HG03159 (cell line): ENCODE data around the gene DEDD.
A peak's percentile ranks its signal among the peaks of the same experiment; 100 is the strongest.

ENCODE experiments used
- ATAC-seq: cut with Tn5 transposase; IDR thresholded peaks from one replicate; pipeline ENCODE4 v1.9.1; 2021; ENCODE audit warnings: mild to moderate bottlenecking, moderate library complexity; ENCODE audit not compliant: unreplicated experiment

The DEDD gene

DNA sequence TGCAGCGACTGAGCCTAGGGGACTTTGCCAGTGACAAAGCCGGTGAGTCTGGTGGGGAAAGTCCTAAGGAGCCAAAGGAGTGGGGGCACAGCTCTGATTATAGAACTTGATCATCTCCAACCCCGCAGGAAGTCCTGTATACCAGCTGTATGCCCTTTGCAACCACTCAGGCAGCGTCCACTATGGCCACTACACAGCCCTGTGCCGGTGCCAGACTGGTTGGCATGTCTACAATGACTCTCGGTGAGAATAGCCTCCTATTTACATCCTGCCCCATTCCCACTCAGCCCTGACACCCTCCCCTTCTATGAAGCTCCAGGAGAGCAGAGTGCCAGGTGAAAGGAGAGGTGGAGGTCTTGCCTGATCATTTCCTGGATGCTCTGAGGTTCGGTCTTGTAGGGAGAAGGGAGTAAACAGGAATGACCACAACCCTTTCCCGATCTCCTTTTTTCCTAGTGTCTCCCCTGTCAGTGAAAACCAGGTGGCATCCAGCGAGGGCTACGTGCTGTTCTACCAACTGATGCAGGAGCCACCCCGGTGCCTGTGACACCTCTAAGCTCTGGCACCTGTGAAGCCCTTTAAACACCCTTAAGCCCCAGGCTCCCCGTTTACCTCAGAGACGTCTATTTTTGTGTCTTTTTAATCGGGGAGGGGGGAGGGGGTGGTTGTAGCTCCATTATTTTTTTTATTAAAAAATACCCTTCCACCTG is 32.6 kb upstream of the DEDD start:
- ATAC-seq: no peak

DNA sequence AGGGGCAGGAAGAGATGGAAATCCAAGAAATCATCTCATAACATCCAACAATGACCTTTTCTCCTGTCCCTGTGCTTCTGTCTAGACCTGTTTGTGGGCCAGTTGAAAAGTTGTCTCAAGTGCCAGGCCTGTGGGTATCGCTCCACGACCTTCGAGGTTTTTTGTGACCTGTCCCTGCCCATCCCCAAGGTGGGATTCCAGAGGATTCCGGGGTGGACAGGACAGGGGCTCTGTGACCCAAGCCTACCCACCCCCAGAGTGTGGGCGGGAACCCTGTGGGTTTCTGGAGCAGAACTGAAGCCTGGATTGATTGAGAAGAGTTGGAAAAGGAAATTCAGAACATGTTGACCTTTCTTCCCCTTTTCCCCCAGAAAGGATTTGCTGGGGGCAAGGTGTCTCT is 31.3 kb upstream of the DEDD start:
- ATAC-seq: no peak

DNA sequence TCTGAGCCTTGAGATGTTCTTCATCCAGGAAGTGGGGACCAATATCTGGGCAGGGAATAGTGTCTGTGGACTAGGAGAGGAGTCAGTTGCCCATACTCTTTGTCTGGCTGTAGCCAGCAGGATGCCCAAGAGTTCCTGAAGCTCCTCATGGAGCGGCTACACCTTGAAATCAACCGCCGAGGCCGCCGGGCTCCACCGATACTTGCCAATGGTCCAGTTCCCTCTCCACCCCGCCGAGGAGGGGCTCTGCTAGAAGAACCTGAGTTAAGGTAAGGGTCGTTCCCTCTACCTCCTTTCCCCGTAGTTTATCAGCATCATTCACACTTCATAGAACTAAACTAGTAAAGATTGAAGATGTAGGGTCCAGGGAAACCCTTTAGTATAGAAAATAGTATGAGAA is 30.3 kb upstream of the DEDD start:
- ATAC-seq: no peak

DNA sequence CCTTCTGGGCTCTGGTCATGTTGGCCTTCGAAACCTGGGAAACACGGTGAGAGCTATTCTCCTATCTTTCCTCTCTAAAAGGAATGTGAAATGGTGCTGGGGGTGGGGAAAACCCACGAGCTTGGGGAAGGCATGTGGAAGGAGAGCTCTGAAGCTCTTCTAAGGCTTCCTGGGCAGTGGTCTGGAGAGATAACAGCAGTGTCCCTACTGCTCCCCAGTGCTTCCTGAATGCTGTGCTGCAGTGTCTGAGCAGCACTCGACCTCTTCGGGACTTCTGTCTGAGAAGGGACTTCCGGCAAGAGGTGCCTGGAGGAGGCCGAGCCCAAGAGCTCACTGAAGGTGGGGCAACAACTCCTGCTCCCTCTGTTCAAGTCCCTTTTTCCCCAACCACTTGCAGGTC is 29.6 kb upstream of the DEDD start:
- ATAC-seq: no peak

DNA sequence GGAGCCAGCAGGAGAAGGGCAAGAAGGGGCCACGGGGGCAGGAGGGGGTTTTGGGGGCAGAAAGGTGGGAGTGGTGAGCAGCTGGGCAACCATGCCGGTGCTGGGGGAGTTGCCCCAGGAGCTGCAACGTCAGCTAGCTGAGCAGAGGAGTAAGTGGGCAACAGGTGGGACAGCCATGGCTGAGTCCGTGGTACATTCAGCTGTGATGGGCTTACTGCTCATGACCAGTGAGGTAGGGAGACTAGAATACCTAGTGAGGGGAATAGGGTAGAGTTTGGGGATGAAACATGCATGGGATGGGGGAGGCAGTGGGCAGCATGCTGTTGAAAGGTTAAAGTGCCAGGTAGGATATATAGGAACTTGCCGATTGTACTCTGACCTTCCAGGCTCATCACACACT is 29.2 kb upstream of the DEDD start:
- no peak for ATAC-seq

DNA sequence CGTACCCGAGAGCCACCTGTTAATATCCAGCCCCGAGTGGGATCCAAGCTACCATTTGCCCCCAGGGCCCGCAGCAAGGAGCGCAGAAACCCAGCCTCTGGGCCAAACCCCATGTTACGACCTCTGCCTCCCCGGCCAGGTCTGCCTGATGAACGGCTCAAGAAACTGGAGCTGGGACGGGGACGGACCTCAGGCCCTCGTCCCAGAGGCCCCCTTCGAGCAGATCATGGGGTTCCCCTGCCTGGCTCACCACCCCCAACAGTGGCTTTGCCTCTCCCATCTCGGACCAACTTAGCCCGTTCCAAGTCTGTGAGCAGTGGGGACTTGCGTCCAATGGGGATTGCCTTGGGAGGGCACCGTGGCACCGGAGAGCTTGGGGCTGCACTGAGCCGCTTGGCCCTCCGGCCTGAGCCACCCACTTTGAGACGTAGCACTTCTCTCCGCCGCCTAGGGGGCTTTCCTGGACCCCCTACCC is 28.2 kb upstream of the DEDD start:
- ATAC-seq: no peak

DNA sequence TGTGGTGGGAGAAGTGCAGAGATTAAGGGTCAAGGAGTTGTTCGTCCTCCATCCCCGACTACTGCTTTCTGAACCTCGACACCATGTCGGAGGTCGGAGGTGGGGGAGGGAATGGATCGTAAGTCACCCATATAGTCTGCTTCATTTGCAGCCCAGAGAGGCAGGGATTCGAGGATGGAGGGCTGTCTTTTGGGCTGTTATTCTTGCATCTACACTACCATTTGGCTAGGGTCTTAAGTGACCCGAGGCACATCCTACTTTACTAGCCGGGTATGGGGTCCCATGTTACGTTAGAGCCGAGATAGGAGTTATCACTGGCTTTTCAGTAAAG is 27.4 kb upstream of the DEDD start:
- ATAC-seq: no peak

DNA sequence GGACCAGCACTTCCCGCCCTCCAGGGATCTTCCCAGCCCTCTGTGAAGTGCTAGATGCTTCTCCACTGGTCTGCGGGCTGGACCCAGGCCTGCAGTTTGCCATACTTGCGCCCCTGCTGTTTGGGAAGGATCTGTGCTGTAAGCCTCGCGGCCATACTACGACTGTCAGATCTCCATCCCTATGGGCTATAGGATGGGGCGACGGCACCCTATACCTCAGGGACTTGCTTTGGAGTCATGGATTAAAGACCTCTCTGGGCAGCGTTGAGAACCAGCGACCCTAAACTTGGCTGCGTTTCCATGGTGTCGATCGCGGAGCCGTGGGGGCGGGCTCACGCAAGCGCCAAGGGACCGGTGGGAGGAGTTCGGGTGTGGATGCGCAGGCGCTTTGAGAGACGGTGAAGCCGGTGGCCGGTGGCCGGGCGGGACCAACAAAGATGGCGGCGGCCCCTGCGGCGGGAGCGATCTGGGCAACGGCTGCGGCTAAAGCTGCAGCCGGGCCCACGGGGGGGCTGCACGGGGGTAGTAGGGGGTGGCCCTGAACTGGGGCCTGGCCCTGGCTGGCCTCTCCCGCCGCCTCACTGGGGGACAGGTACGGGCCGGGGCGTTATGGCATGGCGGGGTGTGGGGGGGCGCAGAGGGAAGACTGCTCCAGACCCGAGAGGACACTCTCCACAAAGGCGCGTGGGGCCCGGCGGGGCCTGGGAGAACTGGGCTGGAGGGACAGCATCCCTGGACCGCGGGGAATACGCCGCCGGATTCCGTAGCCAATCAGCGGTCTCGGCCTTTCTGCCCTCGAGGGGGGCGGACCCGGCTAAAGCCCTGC is 26.8 kb upstream of the DEDD start, which contains the start of gene USP21:
USP21 (plus strand) TSS at position 414 of the 826 bp plus-strand sequence. CDS start 1,141 bp downstream, outside the sequence.
- ATAC-seq: peak; percentile 75

DNA sequence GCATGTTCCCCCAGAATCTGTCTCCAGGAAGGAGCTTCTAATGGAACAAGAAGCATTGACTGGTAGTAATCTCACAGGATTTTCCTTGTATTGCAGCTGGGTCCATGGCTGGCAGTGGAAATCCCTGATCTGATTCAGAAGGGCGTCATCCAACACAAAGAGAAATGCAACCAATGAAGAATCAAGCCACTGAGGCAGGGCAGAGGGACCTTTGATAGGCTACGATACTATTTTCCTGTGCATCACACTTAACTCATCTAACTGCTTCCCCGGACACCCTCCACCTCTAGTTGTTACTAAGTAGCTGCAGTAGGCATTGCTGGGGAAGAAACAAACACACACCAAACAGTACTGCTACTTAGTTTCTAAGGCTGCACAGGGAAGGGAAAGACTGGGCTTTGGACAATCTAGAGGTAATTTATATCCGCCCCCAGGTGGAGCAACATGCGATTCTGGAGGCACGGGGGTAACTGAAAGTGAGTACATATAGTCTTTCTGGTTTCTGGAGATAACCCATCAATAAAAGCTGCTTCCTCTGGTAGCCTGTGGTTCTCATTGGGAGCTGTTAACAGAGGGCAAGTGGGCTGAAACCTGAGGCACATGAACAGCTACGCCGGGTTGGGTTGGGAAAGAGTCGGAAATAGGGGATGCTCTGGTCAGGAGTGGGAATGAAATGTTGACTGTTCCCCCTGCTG is 26.0 kb upstream of the DEDD start:
- no peak for ATAC-seq

DNA sequence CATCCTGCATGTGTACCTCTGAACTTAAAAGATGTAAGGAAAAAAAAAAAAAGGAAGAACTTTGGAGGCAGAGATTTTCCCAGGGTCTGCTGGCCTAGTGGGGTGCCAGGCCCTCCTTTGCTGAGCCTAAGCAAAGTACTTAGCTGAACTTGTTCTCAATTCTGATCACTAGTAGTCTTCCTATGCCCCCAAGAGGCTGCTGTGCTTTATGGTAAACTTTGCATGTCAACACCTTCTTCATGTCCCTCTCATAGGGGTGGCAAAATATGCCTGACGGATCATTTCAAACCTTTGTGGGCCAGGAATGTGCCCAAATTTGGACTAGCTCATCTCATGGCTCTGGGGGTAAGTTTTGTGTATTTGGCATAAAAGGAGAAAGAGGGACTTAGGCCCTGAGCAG is 25.4 kb upstream of the DEDD start:
- ATAC-seq: no peak

DNA sequence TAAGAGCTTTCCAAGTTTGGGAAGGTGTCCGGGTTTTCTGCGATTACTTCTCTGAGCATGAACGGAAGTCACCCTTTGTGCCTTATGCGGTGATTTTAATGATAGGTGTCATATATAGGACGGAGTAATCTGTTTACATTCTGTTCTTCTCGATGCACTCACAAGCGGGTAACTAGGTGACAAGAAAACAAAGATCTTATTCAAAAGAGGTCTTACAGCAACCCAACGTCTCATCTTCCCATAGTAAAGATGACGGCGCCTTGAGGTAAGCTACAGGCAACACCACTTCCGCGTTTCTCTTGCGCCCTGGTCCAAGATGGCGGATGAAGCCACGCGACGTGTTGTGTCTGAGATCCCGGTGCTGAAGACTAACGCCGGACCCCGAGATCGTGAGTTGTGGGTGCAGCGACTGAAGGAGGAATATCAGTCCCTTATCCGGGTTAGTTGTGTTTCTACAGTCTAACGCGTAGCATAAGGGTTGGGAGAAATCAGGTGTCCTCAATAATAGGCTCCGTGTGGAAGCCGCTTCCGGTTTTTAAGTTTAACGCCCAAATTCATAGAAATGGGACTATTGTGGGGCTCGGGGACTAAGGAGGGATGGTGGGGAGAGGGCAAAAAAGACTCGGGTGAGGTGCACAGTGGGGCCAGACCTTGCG is 21.3 kb upstream of the DEDD start, which contains the start of gene UFC1:
UFC1 (plus strand) TSS at position 297 of the 656 bp plus-strand sequence; CDS start at position 317, 20 bp downstream.
- ATAC-seq: peak; percentile 80

DNA sequence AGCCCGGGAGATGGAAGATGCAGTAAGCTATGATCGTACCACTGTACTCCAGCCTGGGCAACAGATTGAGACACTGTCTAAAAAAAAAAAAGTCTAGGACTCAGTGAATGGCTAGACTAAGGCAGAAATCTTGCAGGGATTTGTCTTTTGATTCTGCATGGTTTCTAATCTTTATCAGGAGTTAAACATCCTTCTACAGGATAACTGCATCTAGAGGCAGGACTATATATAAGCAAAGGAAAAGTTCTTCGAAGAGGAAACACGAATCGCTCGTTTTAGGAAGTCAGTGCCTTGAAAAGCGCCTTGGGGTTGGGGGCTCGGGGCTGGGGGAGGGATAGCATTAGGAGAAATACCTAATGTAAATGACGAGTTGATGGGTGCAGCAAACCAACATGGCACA is 20.7 kb upstream of the DEDD start:
- ATAC-seq: peak; percentile 11

DNA sequence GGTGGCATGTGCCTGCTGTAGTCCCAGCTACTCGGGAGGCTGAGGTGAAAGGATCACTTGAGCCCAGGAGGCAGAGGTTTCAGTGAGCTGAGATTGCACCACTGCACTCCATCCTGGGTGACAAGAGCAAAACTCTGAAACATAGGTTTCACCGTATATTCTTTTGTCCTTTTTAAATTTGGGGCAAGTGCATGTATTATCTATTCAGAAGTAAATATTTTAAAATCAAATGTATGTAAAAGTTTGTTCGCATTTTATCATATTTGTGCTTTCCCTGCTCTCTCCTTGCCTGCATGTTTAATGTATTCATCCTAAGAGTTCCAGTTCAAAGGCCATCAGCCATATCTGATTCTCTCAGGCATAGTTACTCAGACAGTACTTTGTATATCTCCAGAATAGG is 13.4 kb upstream of the DEDD start:
- ATAC-seq: no peak

DNA sequence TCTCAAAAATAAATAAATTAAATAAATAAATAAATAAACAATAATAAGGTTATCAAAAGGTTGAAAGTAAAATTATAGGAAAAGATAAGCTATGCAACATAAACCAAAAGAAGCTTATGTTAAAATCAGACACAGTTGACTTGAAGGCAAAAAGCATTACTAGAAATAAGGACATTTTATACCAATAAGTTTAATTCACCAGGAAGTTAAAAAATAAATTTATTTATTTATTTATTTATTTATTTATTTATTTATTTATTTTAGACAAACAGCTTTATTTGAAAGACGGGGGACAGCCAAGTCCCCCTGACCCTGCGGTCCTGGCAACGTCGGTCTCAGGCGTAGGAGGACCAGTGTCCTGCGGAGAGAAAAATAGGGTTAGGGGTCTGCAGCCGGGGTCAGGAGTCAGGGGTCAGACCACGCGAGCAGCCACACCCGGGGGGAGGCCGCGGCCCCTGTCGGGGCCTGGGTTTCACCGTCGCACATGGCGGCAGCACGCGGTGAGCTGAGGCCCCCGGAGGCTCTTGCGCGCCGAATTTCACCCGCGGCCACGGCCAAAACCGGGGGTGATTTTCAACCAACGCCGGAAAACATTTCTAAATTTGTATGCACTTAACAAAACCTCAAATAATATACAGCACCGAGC is 8.4 kb upstream of the DEDD start:
- no peak for ATAC-seq

DNA sequence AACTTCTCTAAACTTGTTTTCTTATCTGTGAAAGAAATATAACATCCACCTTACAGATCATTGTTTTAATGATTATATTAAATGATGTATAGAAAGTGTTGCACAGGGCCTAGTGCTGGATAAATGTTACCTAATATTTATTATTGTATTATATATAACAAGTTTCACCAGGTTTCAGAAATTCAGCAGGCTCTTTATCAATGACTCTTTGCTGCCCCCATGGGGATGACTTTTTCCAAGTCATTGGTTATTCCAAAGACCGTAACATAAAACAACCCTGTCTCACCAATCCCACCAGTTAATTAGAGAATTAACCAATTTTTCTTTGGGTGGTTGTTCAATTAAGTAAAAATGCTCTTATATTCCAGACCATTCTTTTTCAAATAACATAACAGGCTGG is 7.3 kb upstream of the DEDD start:
- no peak for ATAC-seq

DNA sequence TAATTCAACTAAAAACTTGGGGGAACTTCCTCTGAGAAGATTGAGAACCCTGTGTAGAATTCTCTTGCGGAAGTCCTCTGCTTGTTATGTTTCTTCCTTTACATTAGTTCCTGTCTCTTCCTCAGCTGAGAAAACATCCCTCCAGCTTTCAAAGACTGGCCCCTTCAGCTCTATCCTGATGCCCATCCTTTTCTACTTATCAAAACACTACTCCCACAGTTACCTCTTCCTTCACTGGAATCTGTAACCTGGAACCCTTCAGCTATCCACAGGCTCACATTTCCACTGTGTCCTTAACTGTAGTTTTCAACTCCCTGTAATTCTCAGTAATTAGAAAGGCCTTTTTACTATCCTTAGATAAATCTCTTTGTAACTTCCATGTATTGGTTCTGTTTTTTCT is 6.0 kb upstream of the DEDD start:
- no peak for ATAC-seq

DNA sequence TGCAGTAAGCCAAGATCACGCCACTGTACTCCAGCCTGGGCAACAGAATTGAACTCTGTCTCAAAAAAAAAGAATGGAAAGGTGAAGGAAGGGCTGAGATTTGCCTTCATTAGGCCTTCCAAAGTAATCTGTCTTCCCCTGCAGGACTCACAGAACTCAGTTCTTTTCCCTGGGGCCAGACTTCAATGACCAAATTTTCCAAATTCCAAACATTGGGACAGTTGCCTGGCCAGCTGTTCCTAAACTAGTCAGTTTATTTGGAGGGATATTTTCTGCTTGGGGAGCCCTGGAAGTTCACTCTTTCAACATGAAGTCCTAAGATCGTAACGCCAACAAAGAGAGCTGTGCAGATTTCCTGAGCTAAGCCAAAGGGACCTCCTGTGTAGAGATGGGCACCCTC is 5.4 kb upstream of the DEDD start:
- no peak for ATAC-seq

DNA sequence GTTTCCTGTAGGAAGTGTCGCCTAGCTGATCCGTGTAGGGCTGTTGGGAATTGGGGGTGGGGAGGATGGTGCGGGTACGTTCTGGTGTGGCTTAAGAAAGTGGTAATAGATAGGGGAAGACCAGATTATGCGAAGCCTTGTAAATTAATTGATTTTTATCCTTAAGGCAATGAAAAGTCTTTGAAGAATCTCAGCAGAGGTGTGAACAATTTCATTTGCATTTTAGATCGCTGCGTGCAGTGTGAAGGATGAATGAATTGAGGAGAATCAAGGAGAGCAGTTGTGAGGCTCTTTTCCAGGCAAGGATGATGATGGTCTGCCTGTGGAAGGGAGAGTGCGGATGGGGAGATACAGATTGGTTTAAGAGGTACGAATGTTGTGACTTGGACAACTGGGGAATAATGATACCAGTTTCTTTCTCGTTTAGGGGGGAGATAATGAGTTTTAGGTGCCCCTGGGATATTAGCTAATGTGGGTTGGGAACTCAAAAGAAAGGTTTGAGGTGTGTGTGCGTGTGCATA is 813 bp upstream of the DEDD start:
- ATAC-seq: peak; percentile 5

DNA sequence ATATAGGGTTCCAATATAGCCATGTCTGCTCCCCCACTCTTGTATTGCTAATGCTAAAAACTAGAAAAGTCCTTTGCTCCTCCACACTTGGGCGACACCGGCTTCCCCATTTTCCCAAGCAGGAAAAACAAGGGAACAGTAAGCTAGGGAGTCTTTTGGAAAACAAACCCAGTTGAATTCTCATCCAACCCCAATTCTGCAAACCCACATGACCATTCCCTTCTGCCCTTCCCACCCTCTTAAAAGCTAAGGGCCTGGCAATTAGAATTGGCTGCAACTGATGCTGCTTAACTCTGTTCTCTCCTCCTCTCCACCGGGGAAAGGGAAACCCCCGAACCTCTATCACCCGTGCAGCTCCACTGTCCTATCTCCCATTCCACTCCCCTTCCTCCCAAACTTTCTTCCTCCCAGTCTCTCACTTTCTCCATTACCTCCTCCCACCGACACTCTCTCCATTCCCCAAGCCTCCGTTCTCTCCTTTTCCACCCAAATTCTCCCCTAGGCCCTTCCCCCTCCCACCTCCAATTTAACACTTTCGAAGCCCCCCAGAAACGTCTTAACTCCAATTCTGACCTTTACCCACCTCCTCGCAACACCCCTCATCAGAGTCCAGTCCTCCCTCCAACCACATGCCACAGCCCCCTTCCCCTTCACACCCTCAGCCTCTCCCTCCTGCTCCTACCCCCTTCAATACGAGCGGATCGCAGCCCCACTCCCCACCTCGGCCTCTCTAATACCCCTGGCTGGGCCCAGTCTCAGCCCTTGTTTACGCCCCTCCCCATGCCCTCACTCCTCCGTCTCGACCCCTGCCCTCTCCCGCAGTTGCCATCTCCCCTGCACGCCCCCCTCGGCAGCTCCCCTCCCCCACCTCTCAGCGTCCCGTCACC is 701 bp downstream of the DEDD start:
- ATAC-seq: no peak
